ENCODE data around the gene SSH3.

SSH3 gene

DNA sequence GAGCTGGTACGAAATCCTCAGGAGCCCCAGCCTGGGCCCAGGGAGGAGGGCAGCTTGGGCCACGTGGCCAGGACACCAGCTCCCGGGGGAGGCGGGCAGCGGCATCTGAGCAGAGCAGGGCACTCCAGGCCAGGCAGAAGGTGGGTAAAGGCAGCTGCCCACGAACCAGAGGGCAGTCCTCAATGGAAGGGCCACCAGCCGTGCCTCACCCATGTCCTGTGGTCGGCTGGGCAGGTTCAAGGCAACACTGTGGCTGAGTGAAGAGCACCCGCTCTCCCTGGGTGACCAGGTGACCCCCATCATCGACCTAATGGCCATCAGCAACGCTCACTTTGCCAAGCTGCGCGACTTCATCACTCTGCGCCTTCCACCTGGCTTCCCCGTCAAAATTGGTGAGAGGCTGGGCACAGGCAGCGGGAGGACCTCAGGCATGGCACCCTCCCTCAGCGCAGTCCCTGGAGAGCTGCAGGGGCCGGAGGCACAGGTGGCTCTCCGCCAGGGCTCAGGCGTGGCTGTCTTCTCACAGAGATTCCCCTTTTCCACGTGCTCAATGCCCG lies 2.5 kb upstream of the SSH3 start (continued):
- TF ChIP-seq ARNTL (CRISPR knock-in tag; IDR thresholded peaks at IDR 0.05; ENCODE audit: borderline replicate concordance, low read depth): no peak
- no peak for TF ChIP-seq ZNF8 (CRISPR knock-in tag; IDR thresholded peaks at IDR 0.05)
- TF ChIP-seq ZNF565 (CRISPR knock-in tag; conservative IDR thresholded peaks at IDR 0.05; ENCODE audit: low read depth): no peak
- no peak for TF ChIP-seq TCF4 (CRISPR knock-in tag; IDR thresholded peaks at IDR 0.05; ENCODE audit: borderline replicate concordance)
- no peak for TF ChIP-seq RARB (CRISPR knock-in tag; IDR thresholded peaks at IDR 0.05)
- TF ChIP-seq BACH2 (CRISPR knock-in tag; IDR thresholded peaks at IDR 0.05; ENCODE audit: borderline replicate concordance): no peak
- no peak for TF ChIP-seq PPARA (CRISPR knock-in tag; IDR thresholded peaks at IDR 0.05; ENCODE audit: borderline replicate concordance)
- TF ChIP-seq SNAI2 (CRISPR knock-in tag; IDR thresholded peaks at IDR 0.05): no peak

DNA sequence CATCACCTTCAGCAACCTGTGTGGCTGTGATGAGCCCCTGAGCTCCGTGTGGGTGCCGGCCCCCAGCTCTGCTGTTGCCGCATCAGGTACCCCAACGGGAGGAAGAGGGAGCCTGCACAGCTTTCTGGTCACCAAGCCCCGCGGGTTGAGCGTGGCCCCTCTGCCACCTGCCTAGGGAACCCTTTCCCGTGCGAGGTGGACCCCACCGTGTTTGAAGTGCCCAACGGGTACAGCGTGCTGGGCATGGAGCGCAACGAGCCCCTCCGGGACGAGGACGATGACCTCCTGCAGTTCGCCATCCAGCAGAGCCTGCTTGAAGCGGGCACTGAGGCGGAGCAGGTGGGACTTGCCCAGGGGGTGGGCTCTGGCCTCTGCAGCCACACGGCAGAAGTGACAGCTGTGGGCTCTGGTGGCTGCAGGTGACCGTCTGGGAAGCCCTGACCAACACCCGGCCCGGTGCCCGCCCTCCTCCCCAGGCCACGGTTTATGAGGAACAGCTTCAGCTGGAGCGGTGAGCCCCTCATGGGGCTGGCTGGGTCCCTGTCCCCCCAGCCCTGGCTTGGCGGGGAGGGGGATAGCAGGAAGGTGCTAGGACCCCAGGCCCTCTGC lies 1.9 kb upstream of the SSH3 start:
- TF ChIP-seq ZFP30 (CRISPR knock-in tag; IDR thresholded peaks at IDR 0.05) (no peak), ZFP3 (CRISPR knock-in tag; IDR thresholded peaks at IDR 0.05) (no peak), TCF4 (CRISPR knock-in tag; IDR thresholded peaks at IDR 0.05; ENCODE audit: borderline replicate concordance) (no peak), RARB (CRISPR knock-in tag; IDR thresholded peaks at IDR 0.05) (no peak), CSDC2 (CRISPR knock-in tag; IDR thresholded peaks at IDR 0.05) (no peak), GLIS3 (CRISPR knock-in tag; IDR thresholded peaks at IDR 0.05) (no peak), OSR1 (CRISPR knock-in tag; IDR thresholded peaks at IDR 0.05) (no peak), SNAI2 (CRISPR knock-in tag; IDR thresholded peaks at IDR 0.05) (no peak)
- TF ChIP-seq, protein P1, sequence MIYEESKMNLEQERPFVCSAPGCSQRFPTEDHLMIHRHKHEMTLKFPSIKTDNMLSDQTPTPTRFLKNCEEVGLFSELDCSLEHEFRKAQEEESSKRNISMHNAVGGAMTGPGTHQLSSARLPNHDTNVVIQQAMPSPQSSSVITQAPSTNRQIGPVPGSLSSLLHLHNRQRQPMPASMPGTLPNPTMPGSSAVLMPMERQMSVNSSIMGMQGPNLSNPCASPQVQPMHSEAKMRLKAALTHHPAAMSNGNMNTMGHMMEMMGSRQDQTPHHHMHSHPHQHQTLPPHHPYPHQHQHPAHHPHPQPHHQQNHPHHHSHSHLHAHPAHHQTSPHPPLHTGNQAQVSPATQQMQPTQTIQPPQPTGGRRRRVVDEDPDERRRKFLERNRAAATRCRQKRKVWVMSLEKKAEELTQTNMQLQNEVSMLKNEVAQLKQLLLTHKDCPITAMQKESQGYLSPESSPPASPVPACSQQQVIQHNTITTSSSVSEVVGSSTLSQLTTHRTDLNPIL (CRISPR knock-in tag; IDR thresholded peaks at IDR 0.05; ENCODE audit: low read depth): no peak
- TF ChIP-seq, protein P2, sequence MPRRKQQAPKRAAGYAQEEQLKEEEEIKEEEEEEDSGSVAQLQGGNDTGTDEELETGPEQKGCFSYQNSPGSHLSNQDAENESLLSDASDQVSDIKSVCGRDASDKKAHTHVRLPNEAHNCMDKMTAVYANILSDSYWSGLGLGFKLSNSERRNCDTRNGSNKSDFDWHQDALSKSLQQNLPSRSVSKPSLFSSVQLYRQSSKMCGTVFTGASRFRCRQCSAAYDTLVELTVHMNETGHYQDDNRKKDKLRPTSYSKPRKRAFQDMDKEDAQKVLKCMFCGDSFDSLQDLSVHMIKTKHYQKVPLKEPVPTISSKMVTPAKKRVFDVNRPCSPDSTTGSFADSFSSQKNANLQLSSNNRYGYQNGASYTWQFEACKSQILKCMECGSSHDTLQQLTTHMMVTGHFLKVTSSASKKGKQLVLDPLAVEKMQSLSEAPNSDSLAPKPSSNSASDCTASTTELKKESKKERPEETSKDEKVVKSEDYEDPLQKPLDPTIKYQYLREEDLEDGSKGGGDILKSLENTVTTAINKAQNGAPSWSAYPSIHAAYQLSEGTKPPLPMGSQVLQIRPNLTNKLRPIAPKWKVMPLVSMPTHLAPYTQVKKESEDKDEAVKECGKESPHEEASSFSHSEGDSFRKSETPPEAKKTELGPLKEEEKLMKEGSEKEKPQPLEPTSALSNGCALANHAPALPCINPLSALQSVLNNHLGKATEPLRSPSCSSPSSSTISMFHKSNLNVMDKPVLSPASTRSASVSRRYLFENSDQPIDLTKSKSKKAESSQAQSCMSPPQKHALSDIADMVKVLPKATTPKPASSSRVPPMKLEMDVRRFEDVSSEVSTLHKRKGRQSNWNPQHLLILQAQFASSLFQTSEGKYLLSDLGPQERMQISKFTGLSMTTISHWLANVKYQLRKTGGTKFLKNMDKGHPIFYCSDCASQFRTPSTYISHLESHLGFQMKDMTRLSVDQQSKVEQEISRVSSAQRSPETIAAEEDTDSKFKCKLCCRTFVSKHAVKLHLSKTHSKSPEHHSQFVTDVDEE (CRISPR knock-in tag; IDR thresholded peaks at IDR 0.05): no peak
- TF ChIP-seq, protein P3, sequence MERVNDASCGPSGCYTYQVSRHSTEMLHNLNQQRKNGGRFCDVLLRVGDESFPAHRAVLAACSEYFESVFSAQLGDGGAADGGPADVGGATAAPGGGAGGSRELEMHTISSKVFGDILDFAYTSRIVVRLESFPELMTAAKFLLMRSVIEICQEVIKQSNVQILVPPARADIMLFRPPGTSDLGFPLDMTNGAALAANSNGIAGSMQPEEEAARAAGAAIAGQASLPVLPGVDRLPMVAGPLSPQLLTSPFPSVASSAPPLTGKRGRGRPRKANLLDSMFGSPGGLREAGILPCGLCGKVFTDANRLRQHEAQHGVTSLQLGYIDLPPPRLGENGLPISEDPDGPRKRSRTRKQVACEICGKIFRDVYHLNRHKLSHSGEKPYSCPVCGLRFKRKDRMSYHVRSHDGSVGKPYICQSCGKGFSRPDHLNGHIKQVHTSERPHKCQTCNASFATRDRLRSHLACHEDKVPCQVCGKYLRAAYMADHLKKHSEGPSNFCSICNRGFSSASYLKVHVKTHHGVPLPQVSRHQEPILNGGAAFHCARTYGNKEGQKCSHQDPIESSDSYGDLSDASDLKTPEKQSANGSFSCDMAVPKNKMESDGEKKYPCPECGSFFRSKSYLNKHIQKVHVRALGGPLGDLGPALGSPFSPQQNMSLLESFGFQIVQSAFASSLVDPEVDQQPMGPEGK (CRISPR knock-in tag; IDR thresholded peaks at IDR 0.05; ENCODE audit: borderline replicate concordance): no peak
- TF ChIP-seq, protein P4, sequence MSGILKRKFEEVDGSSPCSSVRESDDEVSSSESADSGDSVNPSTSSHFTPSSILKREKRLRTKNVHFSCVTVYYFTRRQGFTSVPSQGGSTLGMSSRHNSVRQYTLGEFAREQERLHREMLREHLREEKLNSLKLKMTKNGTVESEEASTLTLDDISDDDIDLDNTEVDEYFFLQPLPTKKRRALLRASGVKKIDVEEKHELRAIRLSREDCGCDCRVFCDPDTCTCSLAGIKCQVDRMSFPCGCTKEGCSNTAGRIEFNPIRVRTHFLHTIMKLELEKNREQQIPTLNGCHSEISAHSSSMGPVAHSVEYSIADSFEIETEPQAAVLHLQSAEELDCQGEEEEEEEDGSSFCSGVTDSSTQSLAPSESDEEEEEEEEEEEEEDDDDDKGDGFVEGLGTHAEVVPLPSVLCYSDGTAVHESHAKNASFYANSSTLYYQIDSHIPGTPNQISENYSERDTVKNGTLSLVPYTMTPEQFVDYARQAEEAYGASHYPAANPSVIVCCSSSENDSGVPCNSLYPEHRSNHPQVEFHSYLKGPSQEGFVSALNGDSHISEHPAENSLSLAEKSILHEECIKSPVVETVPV (CRISPR knock-in tag; IDR thresholded peaks at IDR 0.05): no peak
- TF ChIP-seq, protein P5, sequence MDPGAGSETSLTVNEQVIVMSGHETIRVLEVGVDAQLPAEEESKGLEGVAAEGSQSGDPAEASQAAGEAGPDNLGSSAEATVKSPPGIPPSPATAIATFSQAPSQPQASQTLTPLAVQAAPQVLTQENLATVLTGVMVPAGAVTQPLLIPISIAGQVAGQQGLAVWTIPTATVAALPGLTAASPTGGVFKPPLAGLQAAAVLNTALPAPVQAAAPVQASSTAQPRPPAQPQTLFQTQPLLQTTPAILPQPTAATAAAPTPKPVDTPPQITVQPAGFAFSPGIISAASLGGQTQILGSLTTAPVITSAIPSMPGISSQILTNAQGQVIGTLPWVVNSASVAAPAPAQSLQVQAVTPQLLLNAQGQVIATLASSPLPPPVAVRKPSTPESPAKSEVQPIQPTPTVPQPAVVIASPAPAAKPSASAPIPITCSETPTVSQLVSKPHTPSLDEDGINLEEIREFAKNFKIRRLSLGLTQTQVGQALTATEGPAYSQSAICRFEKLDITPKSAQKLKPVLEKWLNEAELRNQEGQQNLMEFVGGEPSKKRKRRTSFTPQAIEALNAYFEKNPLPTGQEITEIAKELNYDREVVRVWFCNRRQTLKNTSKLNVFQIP (CRISPR knock-in tag; IDR thresholded peaks at IDR 0.05; ENCODE audit: borderline replicate concordance, low read depth): no peak
- no peak for ATAC-seq

DNA sequence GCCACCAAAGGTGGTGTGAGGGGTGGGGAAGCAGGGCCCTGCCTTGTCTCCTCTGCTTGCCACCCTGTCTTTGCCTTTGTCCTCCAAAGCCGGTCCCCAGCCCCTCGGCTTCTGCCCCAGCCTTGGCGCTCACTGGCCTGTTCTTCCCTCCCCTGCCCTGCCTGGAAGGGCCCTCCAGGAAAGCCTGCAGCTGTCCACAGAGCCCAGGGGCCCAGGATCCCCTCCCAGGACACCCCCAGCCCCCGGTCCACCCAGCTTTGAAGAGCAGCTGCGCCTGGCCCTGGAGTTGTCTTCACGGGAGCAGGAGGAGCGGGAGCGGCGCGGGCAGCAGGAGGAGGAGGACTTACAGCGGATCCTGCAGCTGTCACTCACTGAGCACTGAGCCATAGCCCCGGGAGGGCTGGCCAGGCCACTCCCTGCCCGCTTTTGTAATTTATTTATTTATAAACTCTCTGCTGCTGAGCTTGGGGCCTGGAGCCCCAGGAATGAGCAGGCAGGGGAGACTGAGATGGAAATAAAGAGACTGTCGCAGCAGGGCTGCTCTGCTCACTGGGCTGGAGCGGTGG lies 1.3 kb upstream of the SSH3 start:
- no peak for ATAC-seq
- no peak for TF ChIP-seq ESRRG (CRISPR knock-in tag; IDR thresholded peaks at IDR 0.05)
- TF ChIP-seq TOX (CRISPR knock-in tag; IDR thresholded peaks at IDR 0.05; ENCODE audit: borderline replicate concordance): no peak
- TF ChIP-seq ZC3H10 (CRISPR knock-in tag; IDR thresholded peaks at IDR 0.05): no peak
- TF ChIP-seq, protein P2 (CRISPR knock-in tag; IDR thresholded peaks at IDR 0.05): no peak
- no peak for TF ChIP-seq ZFP30 (CRISPR knock-in tag; IDR thresholded peaks at IDR 0.05)
- TF ChIP-seq, protein P4 (CRISPR knock-in tag; IDR thresholded peaks at IDR 0.05): no peak
- no peak for TF ChIP-seq PPARA (CRISPR knock-in tag; IDR thresholded peaks at IDR 0.05; ENCODE audit: borderline replicate concordance)
- TF ChIP-seq ZNF70 (CRISPR knock-in tag; IDR thresholded peaks at IDR 0.05): no peak
- TF ChIP-seq ZFP3 (CRISPR knock-in tag; IDR thresholded peaks at IDR 0.05): no peak
- no peak for TF ChIP-seq GLIS3 (CRISPR knock-in tag; IDR thresholded peaks at IDR 0.05)
- TF ChIP-seq RARB (CRISPR knock-in tag; IDR thresholded peaks at IDR 0.05): no peak
- TF ChIP-seq OSR1 (CRISPR knock-in tag; IDR thresholded peaks at IDR 0.05): no peak
